ENCODE results near the gene FRAS1.
"Not testable (repeated sequence)": the region's sequence is repeated elsewhere in the genome, so short reads cannot be mapped to it uniquely, and the experiment has no call there.

Gene FRAS1

GRCh38 chr4:78057600-78058550, 752 bp downstream of the FRAS1 start:
- no peak for DNase-seq (ENCODE audit: low read depth)

DNA sequence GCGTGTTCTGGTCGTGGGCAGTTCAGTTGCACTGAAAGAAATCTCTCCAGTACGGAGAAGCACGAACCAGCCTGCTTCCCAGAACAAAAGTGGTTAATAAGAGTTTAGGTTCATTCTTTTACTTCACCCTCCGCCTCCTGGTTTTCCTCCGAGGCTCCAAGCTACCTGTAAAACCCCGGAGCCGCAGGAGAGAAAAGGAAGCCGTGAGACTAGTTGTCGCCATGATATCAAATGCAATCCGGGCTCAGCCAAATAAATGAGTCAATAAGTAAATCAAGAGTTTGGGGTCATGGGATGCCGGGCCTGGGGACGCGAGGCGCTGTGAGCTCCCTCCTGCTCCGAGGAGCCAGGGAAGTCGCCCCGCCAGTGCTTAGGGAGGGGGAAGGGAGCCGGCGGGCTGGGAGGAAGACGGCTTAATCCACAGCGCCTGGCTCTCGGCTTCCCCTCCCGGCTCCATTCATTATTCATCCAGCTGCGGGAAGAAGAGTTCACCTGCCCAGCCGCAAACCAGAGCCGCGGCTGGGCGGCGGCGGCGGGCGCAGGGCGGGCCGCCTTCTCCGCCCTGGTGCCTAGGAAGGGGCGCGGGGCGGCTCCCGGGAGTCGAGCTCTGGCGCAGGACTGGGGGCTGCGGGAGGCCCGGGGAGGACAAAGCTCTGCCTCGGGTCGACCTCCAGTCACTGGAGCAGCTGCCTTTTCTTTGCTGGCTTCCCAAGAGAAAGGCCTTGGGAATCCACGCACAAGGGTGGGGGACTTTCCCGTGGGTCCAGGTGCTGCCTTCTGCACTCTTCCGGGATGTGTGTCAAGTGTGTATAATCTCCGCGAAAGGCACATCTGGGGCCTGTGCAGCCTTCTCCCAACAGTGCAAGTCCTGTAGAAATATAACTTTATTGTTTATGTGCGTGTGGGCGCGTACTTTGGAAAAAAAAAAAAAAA, 1.7 kb downstream of the FRAS1 start:
- DNase-seq (ENCODE audit: low read depth), result peak; percentile 24

DNA sequence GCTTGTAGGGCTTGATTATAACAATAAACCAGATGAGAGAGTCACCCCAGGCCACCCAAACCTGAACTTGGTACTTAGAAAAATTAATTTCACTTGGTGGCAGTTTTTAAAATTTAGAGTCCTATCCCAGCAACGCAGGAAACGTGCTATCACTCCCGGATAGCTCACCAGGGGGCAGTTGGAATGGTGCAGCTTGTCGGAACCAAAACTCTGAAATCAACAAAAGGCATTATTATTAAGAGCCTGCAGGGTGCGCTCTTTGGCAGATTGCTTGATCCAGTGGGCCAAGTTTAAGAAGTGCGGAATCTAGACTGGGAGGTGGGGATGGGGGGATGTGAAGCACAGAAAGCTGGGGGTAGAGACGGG, 2.4 kb downstream of the FRAS1 start:
- peak; percentile 73 for DNase-seq (ENCODE audit: low read depth)

GRCh38 chr4:78059938-78060337, 2.8 kb downstream of the FRAS1 start:
- no peak for DNase-seq (ENCODE audit: low read depth)

- DNase-seq (ENCODE audit: low read depth), result no peak
Observed at GRCh38 chr4:78061939-78062570, 4.9 kb downstream of the FRAS1 start.

- DNase-seq (ENCODE audit: low read depth), result no peak
Observed at GRCh38 chr4:78065508-78066192, 8.5 kb downstream of the FRAS1 start.

DNA sequence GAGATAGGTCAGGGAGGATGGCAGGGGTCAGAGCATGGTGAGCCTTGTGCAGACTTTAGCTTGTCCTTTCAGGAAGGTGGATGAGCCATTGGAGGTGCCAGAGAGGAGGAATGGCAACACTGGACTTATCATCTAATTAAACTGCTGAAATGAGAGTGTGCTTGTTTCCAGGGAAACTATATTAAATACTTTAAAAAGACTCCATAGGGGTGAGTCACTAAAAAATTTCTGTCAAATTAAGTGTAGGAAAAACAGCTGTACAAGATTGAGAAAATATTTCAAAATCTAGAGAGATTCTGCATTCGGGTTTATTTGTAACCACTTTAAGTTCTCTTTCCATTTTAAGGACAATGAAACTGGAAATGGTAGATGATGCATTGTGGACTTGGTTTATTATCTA, 11.4 kb downstream of the FRAS1 start:
- no peak for DNase-seq (ENCODE audit: low read depth)

DNA sequence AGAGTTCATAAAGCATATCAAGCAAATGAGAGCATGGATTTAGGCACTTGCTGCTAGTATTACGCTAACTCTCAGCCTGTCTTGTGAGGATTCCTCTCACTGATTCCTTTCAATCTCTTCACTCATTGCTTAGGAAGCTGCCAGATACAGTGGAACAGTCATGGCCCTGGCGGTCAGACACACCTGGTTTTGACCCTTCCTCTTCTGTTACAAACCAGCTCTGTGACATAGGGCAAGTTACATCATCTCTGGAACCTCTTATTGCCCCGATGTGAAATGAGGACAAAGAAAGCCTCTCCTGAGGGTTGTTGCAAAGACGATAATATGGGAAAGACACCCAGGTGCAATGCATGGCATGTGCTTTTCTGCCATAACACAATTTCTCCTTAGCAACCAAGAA, 12.2 kb downstream of the FRAS1 start:
- DNase-seq (ENCODE audit: low read depth), result no peak

GRCh38 chr4:78069859-78070258, 12.7 kb downstream of the FRAS1 start:
- no peak for DNase-seq (ENCODE audit: low read depth)

GRCh38 chr4:78070731-78071282, 13.7 kb downstream of the FRAS1 start:
- no peak for DNase-seq (ENCODE audit: low read depth)

DNA sequence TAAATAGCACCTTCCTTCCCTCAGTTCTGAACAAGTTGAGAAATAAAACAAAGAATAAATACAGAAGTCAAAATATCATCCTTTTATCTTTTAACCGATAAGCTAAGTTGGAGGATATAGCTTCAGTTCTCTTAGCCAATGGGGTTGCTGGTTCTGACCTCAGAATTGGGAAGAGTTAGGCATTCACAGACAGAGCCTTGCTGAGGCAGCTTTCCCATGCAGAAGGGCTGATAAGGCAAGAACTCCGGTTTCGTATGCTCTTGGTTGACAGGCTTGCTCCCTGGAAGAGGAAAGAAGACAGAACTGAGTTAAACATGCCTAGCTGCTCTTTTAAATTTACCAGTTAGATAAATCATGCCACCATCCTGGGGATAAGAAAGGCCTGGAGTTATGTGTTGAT, 17.6 kb downstream of the FRAS1 start:
- DNase-seq (ENCODE audit: low read depth), result no peak

DNA sequence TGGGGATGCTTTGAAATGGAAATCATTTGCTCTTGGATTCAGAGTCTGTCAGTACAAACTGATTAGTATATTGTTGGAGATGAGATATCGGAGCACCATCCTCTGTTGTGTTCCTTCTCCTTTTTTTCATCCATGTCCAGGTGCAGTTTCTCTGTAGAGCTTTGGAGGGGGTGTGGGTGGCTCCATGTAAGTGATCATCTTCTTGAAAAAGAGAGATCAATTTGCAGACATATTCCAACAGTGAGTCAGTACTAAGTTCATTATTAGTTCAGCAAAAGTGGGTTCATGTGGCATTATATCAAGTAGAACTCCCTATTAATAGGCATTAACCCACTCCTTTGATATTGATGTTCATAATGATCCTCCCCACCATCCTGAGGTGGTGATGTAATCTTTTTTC, 18.9 kb downstream of the FRAS1 start:
- no peak for DNase-seq (ENCODE audit: low read depth)

DNA sequence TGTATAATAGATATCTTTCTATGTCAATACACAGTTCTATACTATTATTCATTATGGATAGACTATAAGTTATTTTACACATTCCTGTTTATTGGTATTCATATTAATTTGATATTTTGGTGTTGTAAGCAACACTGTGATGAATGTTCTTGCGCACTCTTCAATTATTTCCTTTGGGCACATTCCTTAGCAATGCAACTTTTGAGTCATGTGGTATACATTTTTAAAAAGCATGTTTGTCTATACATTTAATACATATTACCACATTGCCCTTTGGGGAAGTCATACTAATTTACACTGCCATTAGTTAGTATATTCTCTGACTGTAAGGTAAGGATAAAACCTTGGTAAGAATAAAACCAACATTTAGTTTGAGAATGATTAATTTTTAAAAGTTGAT, 21.0 kb downstream of the FRAS1 start:
- no peak for DNase-seq (ENCODE audit: low read depth)

- no peak for DNase-seq (ENCODE audit: low read depth)
Observed at GRCh38 chr4:78079726-78080430, 22.8 kb downstream of the FRAS1 start.

DNA sequence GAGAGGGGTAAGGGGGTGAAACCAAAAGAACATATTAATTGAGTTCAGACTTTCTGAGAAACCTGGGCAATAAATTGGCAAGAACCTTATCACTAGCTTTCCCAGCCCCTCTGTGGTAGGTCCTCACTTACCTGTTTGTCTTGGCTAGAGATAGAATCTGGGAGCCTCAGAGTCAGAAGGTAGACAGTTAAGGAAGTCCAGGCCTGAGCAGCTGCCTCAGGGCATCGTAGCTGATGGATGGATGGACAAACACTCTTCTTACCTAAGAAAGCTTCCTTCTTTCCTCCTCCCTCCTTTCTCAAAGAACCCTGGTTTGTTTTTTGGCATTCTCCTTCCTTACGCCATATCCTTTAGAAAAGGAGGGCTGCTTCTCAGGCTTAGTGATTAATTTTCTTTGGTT, 24.4 kb downstream of the FRAS1 start:
- no peak for DNase-seq (ENCODE audit: low read depth)

GRCh38 chr4:78083035-78083434, 25.9 kb downstream of the FRAS1 start:
- DNase-seq (ENCODE audit: low read depth), result no peak

- DNase-seq (ENCODE audit: low read depth), result no peak
Observed at GRCh38 chr4:78091534-78091933, 34.4 kb downstream of the FRAS1 start.

- DNase-seq (ENCODE audit: low read depth), result not testable (repeated sequence)
Observed at GRCh38 chr4:78092350-78092749, 35.2 kb downstream of the FRAS1 start.

GRCh38 chr4:78092850-78093249, 35.7 kb downstream of the FRAS1 start:
- no peak for DNase-seq (ENCODE audit: low read depth)

DNA sequence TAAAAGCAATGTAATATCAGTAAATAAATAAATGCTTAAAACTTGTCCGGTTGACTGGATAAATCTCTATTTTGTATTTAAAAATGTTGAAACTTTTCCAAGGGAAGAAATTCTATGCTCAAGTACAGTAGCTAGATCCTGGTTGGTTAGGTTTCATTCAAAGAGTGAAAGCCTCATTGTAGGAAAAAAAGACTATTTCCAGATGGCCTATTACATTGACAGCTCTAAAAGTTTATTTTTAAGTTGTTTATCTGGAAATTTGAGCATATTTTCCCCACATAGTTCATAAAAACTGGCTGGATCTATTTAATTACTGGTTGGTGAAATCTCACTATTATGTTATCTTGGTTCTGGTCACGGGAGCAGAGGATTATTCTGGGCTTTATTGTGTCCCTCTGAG, 38.0 kb downstream of the FRAS1 start:
- no peak for DNase-seq (ENCODE audit: low read depth)

- DNase-seq (ENCODE audit: low read depth), result no peak
Observed at GRCh38 chr4:78099058-78099457, 41.9 kb downstream of the FRAS1 start.
